Natural killer cell treated with Interleukin-12 subunit alpha and Interleukin-12 subunit beta and Interleukin-15 and Interleukin-18, amount 100 ng/mL, for 72 hours (primary cell): ENCODE results near the gene NKD1. TPM values are rescaled to one million over a fixed set of nuclear protein-coding genes. Genes with fewer than 3 reads are reported as not detected.

Experiments used
- ATAC-seq, 2 donors: fragments of 150-1000 bp; cut with Tn5 transposase in 1 of 2; sonication (Bioruptor Pico), chemical (Tn5 transposase) in 1 of 2; 2 replicates each; pipeline ENCODE4 v1.10.0; 2021
- DNase-seq: peaks from one replicate; pipeline ENCODE4 v3.0.0; 2022; ENCODE audit warnings: low spot score
- H3K27ac Mint-ChIP-seq, 2 donors: 1 replicate in 1 of 2; 2 replicates in 1 of 2; pipeline ENCODE4 v1.8.0; 2022; ENCODE audit warnings: mixed read lengths in 2 of 2, mild to moderate bottlenecking in 1 of 2, moderate library complexity in 1 of 2
- H3K27me3 Mint-ChIP-seq, 2 donors: 1 replicate in 1 of 2; 2 replicates in 1 of 2; pipeline ENCODE4 v1.8.0; 2022; ENCODE audit warnings: mixed read lengths in 2 of 2
- H3K36me3 Mint-ChIP-seq: one replicate; pipeline ENCODE4 v1.8.0; 2022; ENCODE audit warnings: mixed read lengths
- H3K4me1 Mint-ChIP-seq, 2 donors: 1 replicate in 1 of 2; 2 replicates in 1 of 2; pipeline ENCODE4 v1.8.0; 2022; ENCODE audit warnings: low read depth in 2 of 2, mixed read lengths in 2 of 2, mild to moderate bottlenecking in 1 of 2
- H3K4me3 Mint-ChIP-seq: one replicate; pipeline ENCODE4 v1.8.0; 2022; ENCODE audit warnings: mixed read lengths
- H3K9me3 Mint-ChIP-seq: 2 replicates; pipeline ENCODE4 v1.8.0; 2022; ENCODE audit warnings: mixed read lengths
- total RNA-seq, 2 donors: library from RNA; stranded (reverse); gene quantifications; one replicate each; pipeline ENCODE4 v1.2.3, GENCODE V29; 2022

The NKD1 gene
- total RNA-seq, 2 donors from 2014 or later = 0.29 to 0.86 TPM

DNA sequence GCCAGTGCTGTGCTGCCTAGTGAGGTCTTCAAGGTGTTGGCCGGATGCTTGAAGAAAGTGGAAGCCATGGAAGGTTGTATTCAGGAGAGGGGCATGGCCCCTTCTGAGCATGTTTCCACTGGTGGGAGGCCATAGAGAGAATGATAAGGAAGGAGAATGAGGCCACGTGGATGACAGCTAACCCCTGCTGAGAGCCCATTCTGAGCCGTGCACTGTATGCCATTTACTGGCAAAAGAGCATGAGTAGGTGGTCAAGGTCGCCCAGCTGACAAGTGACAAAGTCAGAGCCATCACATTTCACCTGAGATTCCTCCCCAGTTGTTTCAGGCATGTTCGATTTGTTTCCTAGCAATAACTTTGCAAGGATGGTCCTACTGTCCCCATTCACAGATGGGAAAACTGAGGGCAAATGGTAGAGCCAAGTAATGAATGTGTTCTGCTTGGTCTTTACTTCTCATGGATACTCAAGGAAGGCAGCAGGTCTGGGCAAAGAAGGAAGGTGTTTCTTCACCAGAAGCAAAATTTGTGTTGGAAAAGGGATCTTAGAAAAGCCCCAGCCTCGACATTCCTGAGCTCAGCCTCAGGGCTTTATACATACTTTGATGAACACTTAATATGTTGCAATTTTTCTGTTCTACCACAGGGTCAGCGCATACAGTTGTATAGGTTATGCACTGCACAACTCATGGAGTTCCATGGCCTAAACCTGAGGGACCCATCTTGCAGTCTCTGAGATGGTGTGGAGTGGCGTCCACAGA is 10.5 kb upstream of the NKD1 start:
- H3K9me3 Mint-ChIP-seq = no peaks in the 10 kb centered on the region
- peaks cover under 1 to 13% of the 10 kb centered on the region in 2 donors for H3K27me3 Mint-ChIP-seq
- no peak for DNase-seq
- no peaks in the 10 kb centered on the region for H3K36me3 Mint-ChIP-seq
- no peak overlapping the region for H3K27ac Mint-ChIP-seq
- ATAC-seq = no peak
- no peaks in the 10 kb centered on the region for H3K4me1 Mint-ChIP-seq
- H3K4me3 Mint-ChIP-seq = no peak overlapping the region

DNA sequence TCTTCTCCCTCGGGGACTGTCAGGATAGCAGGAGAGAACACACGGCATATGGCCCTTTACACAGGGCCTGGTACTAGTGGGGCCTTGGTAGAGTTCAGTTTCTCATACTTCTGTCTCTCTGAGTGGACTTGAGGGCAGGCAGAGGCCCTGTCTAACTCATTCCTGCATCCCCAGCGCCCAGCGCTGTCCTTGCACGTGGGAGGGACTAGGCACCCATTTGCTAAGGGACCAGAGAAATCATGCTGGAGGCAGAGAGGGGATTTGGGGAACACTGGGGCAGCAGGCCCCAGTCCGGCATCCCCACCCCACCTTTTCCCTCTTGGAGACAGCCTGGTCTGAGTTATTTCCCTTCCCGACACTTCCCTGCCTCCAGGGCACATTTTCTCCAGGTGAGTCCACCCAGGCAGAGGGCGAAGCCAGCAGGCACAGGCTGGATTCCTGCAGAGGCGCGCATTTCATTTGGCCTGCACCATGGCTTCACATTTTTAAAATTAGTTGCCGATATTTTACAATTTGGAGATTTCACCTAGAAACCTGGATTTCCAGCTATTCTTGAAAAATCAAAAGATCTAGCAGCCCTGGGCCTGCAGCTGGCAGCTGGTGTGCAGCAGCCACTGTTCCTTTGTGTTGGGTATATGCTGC is 9.7 kb upstream of the NKD1 start:
- Mint-ChIP-seq H3K27me3 (peaks cover 0 to 13% of the 10 kb centered on the region in 2 donors), H3K9me3 (no peaks in the 10 kb centered on the region), H3K4me1 (no peaks in the 10 kb centered on the region), H3K27ac (no peak overlapping the region), H3K36me3 (no peaks in the 10 kb centered on the region), H3K4me3 (no peak overlapping the region)
- DNase-seq (no peak), ATAC-seq (no peak)

DNA sequence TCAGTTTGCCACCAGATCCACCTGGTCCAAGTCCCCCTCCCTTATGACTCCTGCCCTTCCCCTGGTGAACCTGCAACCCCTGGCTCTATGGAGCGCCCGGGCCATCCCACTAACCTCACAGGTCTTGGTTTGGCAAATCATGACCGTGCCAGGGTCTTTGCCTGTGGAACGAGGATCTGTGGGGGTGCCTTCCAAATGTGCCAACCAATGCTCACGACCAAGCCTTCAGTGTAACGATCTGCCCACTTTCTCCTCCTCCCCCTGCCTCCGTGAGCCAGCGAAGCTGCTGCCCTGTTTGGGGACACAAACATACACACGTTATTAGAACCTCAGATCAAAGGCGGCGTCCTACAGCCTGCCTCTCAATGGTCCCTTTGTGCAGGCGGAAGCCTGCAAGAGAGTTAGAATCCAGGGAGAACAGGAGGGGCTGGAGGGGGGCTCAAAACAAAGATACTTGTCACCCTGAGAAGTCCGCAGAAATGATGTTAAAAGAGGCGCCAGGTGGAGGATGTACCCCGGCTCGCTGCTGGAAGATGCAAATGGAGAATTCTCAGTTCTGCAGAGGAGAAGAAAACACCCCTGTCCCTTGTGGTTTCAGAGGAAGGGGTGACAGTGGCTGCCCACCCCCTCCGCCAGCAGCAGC is 9.0 kb upstream of the NKD1 start:
- H3K27ac Mint-ChIP-seq = no peak overlapping the region

DNA sequence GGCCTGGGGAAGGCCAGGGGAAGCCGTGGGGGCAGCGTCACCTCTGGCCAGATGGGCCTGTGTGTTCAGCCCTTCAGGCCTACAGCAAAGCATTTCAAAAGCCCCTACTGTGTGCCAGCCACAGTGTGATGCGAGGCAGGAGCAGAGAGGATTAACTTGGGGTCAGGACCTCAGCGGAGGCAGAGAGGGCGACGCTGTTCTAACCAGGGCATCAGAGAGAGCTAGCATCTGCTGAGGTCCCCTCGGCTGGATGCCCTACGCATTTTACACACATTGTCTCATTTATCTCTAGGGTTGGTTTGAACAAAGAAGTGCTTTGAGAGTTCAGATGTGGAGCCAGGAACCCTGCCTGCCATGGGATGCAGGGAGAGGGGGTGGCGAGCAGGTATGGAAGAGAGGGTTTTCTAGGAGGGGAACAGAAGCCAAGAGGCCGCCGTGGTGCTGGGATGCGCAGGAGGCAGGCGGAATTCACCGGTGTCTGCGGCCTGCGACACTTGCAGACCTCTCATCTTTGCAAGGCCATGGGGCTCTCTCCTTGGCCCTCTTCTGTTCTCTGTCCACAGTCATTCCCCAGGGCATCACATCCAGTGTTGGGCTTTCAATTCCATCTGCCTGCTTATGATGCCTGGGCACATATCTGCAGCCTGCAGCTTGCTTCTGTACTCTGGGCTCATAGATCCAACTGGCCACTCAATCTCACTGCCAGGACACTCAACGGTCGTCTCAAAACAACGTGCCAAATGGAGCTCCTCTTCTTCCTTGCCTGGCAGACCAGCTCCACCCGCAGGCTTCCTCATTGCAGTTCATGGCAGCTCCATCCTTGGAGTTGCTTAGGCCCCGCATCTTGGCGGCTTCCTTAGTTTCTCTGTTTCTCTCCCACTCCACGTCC is 8.1 kb upstream of the NKD1 start:
- DNase-seq (peak; percentile 50), ATAC-seq (no peak)
- Mint-ChIP-seq H3K36me3 (no peaks in the 10 kb centered on the region), H3K9me3 (no peaks in the 10 kb centered on the region), H3K27ac (no peak overlapping the region), H3K4me1 (no peaks in the 10 kb centered on the region), H3K27me3 (peaks cover 0 to 19% of the 10 kb centered on the region in 2 donors), H3K4me3 (no peak overlapping the region)

More for the DNA sequence above, 9.0 kb upstream of the NKD1 start:
- no peaks in the 10 kb centered on the region for H3K4me1 Mint-ChIP-seq
- ATAC-seq (no peak), DNase-seq (no peak)
- H3K4me3 Mint-ChIP-seq = no peak overlapping the region
- H3K27me3 Mint-ChIP-seq = peaks cover 0 to 15% of the 10 kb centered on the region in 2 donors
- no peaks in the 10 kb centered on the region for H3K9me3 Mint-ChIP-seq
- H3K36me3 Mint-ChIP-seq = no peaks in the 10 kb centered on the region

DNA sequence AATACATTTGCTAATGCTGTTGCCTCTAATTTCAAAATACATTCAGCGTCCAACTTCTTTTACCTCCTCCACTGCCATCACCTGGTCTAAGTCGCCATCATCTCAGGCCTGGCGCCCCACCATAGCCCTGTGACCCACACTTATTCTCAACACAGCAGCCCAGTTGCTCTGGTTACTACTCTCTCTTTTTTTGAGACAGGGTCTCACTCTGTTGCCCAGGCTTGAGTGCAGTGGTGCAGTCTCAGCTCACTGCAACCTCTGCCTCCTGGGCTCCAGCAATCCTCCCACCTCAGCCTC is 7.5 kb upstream of the NKD1 start:
- no peak overlapping the region for H3K4me3 Mint-ChIP-seq
- H3K27me3 Mint-ChIP-seq = peaks cover 0 to 19% of the 10 kb centered on the region in 2 donors
- H3K27ac Mint-ChIP-seq = no peak overlapping the region

DNA sequence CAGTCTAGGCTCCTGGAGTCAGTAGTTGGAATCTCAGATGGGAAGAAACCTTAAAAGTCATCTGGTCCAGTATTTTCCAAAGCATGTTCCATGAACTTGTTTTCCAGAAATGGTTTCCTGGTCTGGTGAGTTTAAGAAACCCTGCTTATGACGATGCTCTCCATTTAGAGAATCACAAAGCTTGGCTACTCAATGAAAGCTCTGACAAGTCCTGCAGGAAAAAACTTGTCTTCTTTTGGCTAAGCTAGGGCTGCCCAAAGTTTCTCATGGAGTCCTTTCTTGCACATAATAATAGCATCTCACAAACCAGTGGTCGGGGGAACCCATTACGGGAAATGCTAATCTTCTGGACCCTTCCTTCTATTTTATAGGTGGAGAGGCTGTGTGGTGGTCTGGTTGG is 5.5 kb upstream of the NKD1 start:
- no peaks in the 10 kb centered on the region for H3K9me3 Mint-ChIP-seq
- no peak overlapping the region for H3K27ac Mint-ChIP-seq
- peaks cover 0 to 16% of the 10 kb centered on the region in 2 donors for H3K27me3 Mint-ChIP-seq

More for the DNA sequence above, 7.5 kb upstream of the NKD1 start:
- DNase-seq (no peak), ATAC-seq (no peak)
- Mint-ChIP-seq H3K36me3 (no peaks in the 10 kb centered on the region), H3K9me3 (no peaks in the 10 kb centered on the region), H3K4me1 (no peaks in the 10 kb centered on the region)

DNA sequence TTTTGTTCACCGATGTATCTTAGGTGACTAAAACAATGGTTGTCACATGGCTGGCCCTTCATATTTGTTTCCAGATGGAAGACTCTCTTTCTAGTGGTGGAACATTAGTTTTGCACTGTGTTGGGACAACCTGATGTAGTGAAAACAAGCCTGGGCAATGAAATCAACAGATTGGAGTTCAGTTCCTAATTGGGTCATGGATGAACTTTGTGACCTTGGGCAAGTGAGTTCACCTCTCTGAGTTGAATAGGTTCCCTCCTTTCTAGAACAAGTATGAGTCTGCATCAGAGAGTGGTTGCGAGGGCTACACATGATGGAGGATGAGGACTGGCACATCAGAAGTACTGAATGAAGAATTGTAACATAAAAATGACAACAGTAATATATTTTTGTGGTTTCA is 2.1 kb upstream of the NKD1 start:
- peaks cover 0 to 19% of the 10 kb centered on the region in 2 donors for H3K27me3 Mint-ChIP-seq
- H3K27ac Mint-ChIP-seq = no peak overlapping the region
- no peaks in the 10 kb centered on the region for H3K9me3 Mint-ChIP-seq
- H3K4me3 Mint-ChIP-seq = no peak overlapping the region
- peaks cover 5 to 6% of the 10 kb centered on the region in 2 donors for H3K4me1 Mint-ChIP-seq
- no peak for DNase-seq
- H3K36me3 Mint-ChIP-seq = no peaks in the 10 kb centered on the region
- no peak for ATAC-seq

More for the DNA sequence above, 5.5 kb upstream of the NKD1 start:
- H3K4me3 Mint-ChIP-seq = no peak overlapping the region
- no peaks in the 10 kb centered on the region for H3K36me3 Mint-ChIP-seq
- ATAC-seq (no peak), DNase-seq (no peak)
- peaks cover 3 to 5% of the 10 kb centered on the region in 2 donors for H3K4me1 Mint-ChIP-seq

DNA sequence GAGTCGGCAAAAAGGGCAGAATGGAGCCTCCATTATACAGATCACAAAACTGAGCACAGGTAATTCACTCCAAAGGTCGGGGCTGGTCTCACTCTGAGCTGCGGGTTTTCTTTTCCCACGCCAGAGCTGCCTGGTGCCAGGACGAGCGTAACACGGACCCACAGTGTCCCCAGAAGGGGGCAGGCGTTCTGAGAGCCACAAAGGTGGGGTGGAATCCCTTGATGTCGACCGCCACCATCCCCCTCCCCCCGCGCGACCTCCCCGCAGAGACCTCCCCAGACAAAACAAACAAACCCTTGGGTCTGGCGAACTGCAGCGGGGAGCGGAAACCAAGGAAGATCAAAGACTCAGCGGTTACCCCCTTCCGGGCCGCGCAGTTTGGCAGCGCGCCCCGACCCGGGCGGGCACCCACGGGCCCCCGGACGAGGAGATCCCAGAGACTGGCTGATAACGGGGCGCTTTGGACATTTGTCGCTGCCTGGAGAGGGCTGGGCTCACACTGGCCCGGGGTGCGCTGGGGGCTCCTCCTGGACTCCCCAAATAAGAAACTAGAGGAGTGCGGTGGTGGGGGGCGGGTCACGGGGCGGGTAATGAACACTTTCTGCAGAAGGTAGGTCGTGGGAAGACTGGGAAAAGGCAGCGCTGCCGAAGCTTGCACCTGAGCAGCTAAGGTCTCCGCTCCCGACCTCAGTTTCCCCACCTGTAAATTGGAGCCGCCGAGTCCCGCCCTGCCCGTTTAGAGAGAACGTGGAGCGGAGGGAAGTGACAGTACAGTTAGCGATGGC is 664 bp upstream of the NKD1 start:
- no peaks in the 10 kb centered on the region for H3K9me3 Mint-ChIP-seq
- H3K27ac Mint-ChIP-seq = no peak overlapping the region
- no peaks in the 10 kb centered on the region for H3K36me3 Mint-ChIP-seq
- peak; percentile 54 to 72 for ATAC-seq
- peaks cover 0 to 16% of the 10 kb centered on the region in 2 donors for H3K27me3 Mint-ChIP-seq
- peaks cover 5 to 6% of the 10 kb centered on the region in 2 donors for H3K4me1 Mint-ChIP-seq
- DNase-seq = no peak
- H3K4me3 Mint-ChIP-seq = peak overlapping the region; percentile 88

DNA sequence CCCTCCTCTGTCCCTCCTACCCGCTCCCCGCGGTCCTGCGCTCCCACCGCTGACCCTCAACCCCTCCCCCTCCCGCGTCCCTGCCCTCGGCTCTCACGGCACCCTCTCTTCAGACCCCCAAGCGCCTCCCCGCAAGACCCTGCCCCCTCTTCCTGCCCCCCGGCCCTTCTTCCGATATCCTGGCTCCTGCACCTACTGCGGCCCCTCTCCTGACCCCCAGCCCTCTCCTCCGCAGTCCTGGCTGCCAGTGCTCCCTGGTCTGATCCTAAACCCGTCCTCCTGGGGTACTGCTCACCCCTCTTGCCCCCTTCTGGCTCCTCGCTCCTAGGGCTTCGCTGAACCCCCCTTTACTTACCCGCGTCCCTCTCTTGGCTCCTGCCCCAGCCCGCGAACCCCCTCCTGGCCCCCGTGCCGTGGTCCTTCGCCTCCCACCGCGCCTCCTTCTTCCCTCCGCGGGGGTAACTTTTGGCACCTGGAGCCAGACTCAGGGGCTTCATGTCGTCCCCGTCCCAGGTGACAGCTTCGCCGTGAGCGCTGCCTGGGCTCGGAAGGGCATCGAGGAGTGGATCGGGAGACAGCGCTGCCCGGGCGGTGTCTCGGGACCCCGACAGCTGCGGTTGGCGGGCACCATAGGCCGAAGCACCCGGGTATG is 839 bp downstream of the NKD1 start:
- no peak overlapping the region for H3K27ac Mint-ChIP-seq
- H3K36me3 Mint-ChIP-seq = no peaks in the 10 kb centered on the region
- peaks cover 0 to 13% of the 10 kb centered on the region in 2 donors for H3K27me3 Mint-ChIP-seq
- ATAC-seq = no peak
- DNase-seq = no peak
- H3K4me3 Mint-ChIP-seq = peak overlapping the region; percentile 64
- H3K4me1 Mint-ChIP-seq = peaks cover 5 to 6% of the 10 kb centered on the region in 2 donors
- H3K9me3 Mint-ChIP-seq = no peaks in the 10 kb centered on the region

DNA sequence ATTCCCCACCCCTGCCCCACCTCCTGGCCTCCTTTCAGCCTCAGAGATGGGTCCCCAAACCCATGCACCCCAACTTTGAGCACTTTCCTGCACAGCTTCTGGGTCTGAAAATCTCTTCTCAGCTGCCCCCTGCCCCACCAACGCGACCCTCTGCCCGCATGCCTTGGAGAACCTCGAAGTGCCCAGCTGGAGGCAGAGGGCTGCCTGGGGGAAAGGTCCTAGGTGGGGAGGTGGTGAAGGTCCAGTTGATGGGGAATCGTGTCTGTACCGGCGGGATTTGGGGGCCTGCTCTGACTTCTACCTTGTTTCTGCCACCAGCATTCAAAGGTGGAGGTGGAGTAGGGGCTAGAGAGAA is 1.3 kb downstream of the NKD1 start:
- no peak overlapping the region for H3K27ac Mint-ChIP-seq
- DNase-seq = no peak
- H3K27me3 Mint-ChIP-seq = peaks cover 0 to 10% of the 10 kb centered on the region in 2 donors
- no peaks in the 10 kb centered on the region for H3K36me3 Mint-ChIP-seq
- H3K4me1 Mint-ChIP-seq = peaks cover 5 to 6% of the 10 kb centered on the region in 2 donors
- no peak for ATAC-seq
- H3K4me3 Mint-ChIP-seq = peak overlapping the region; percentile 64
- H3K9me3 Mint-ChIP-seq = no peaks in the 10 kb centered on the region

DNA sequence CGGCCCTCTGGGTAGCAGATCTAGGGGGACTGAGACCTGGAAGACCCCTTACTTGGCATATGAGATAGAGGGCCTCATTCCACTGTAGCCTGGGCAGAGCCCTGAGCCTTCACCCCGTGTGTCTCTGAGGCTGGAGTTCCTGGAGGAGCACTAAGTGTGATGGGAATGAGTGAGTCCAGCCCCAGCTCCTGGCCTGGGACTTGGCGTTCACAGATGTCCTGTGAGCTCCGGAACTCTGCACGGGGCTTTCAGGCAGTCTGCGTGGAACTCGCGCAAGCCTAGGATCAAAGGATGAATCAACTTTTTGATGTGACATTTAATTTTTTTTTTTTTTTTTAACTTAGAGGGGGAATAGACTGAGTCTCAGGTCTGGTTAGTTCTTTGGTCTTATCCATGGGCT is 1.8 kb downstream of the NKD1 start:
- Mint-ChIP-seq H3K9me3 (no peaks in the 10 kb centered on the region), H3K4me3 (peak overlapping the region; percentile 64), H3K36me3 (no peaks in the 10 kb centered on the region), H3K4me1 (peaks cover 5 to 6% of the 10 kb centered on the region in 2 donors), H3K27ac (no peak overlapping the region), H3K27me3 (peaks cover 0 to 10% of the 10 kb centered on the region in 2 donors)
- DNase-seq (no peak), ATAC-seq (no peak)

DNA sequence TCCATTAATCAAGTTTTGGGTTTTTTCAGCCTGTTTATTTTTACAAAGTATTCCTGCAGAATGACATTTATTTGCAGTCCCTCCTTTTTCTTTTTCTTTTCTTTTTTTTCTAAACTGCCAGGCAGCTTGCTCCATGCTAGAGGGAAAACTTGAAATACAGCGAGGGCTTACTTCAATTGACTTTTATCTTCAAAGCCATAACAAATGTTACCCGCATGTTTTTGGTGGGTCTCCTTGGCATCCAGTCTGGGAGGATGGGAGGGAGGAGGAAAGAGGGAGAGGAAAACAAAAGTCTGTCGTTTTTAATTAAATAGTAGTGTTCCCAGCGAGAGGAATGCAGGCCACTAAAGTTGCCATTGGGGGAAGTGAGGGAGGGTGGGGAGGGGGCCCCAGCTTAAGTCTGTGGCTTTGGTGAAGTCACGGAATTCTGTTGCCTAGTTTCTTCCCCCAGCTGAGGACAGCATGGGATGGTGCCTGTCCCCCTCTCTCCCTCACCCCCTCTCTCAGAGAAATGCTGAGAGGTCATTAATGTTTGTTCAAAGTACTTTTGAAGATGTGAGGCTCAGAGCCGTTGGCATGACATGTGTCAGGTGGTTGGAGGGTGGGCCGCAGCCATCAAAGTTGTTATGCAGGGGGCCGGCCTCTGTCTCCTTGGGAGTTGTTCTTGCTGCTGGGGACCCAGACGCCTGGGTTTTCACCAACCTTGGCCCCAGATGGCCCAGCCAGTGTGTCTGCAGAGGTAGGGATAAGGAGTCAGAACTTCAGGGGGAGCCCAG is 2.9 kb downstream of the NKD1 start:
- DNase-seq = no peak
- Mint-ChIP-seq H3K27ac (no peak overlapping the region), H3K4me1 (peaks cover 5 to 6% of the 10 kb centered on the region in 2 donors), H3K27me3 (peaks cover 0 to 10% of the 10 kb centered on the region in 2 donors), H3K36me3 (no peaks in the 10 kb centered on the region), H3K4me3 (no peak overlapping the region), H3K9me3 (no peaks in the 10 kb centered on the region)
- ATAC-seq = no peak
